ENCODE measurements around the gene DNASE2B. TPM values are rescaled to one million over a fixed set of nuclear protein-coding genes. Genes with fewer than 3 reads are reported as not detected.

Gene DNASE2B
- total and polyA plus RNA-seq, 2 donors (not counting 3 experiments of a cell fraction or from before 2014, with no cell fraction given) = not detected

DNA sequence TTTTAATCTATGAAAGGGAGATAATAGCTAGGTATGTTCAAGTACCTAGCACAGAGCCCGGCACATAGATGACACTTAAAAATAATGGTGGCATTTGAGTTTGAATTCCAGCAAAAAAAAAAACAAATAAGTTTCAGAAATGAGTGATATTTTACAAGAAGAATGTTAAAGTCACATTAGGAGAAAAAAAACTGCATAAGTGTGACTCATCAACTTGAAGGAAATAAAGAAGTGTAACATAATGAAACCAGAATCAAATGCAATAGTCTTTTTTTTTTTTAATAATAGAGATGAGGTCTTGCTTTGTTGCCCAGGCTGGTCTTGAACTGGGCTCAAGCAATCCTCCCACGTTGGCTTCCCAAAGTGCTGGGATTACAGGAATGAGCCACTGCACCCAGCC lies 17.1 kb downstream of the DNASE2B start:
- TF ChIP-seq JUN (IDR thresholded peaks at IDR 0.05; ENCODE audit: borderline replicate concordance, insufficient read depth, insufficient read length, low read depth) (no peak), FOS (IDR thresholded peaks at IDR 0.05; ENCODE audit: borderline replicate concordance, insufficient read depth, low read length) (peak; percentile 59)
- CTCF ChIA-PET = no interaction called here
- Histone ChIP-seq H3K4me2 (ENCODE audit: insufficient read depth, low read length) (peak overlapping the region; percentile 55), H3K4me1 (ENCODE audit: control insufficient read depth, extremely low read depth, insufficient read depth, low read length) (peaks cover 20% of the 10 kb centered on the region), H2AFZ (ENCODE audit: low read depth, low read length) (peak overlapping the region; percentile 70), H3K9ac (replicated peaks; ENCODE audit: extremely low read depth, insufficient read depth, low read length) (no peak overlapping the region), H3K79me2 (ENCODE audit: control insufficient read depth, insufficient read depth, low read length) (no peaks in the 10 kb centered on the region), H3K27ac (ENCODE audit: insufficient read depth, low read depth, low read length) (no peak overlapping the region), H4K20me1 (replicated peaks; ENCODE audit: control insufficient read depth, extremely low read depth, insufficient read depth, low read length) (no peaks in the 10 kb centered on the region), H3K36me3 (ENCODE audit: control insufficient read depth in 2 of 2, extremely low read depth in 1 of 2, insufficient read depth in 2 of 2, low read length in 2 of 2) (no peaks in the 10 kb centered on the region), H3K27me3 (ENCODE audit: control insufficient read depth in 2 of 2, insufficient read depth in 2 of 2, low read length in 2 of 2) (no peaks in the 10 kb centered on the region), H3K9me3 (replicated peaks; ENCODE audit: control insufficient read depth, insufficient read depth, low read length) (no peaks in the 10 kb centered on the region), H3K4me3 (replicated peaks in 1 of 3; ENCODE audit: insufficient read depth in 1 of 3, low read depth in 1 of 3, low read length in 3 of 3) (no peak overlapping the region), H3K9me1 (replicated peaks; ENCODE audit: control insufficient read depth, extremely low read depth, insufficient read depth, low read length) (no peaks in the 10 kb centered on the region)
- intact Hi-C loops (cut with micrococcal nuclease) (loop anchor here (1.0 kb wide), 1 partner anchor 50 kb away; no protein-coding TSS in a partner anchor), dilution Hi-C loops (cut with MboI; ENCODE audit: extremely low pct_ligation_motif_present, low sequenced_read_pairs) (no loop called here)
- POLR2A ChIA-PET = no interaction called here
- no TSS peak for BruUV-seq (replicated peaks)
- DNase-seq (ENCODE audit: low read depth, low spot score) (peak; percentile 47), FAIRE-seq (peak; percentile 76)

DNA sequence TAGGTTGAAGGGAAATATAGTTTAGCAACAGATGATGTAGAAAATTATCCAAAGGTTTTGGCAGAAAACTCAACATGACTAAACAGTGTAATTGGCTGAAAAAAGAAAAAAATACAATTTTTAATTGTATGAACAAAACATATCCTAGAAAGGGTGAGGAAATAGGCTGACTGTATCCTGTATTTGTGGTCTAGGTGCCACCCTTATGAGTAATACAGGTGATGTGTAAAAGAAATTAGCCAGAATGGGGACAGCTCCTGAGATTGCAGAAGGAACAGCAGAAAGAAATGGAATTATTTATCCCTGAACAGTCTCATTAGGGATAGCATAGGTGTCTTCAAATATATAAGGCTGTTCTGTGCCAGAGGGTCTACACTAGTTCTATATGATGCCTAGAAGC lies 24.6 kb downstream of the DNASE2B start:
- intact Hi-C loops (cut with micrococcal nuclease) = no loop called here
- dilution Hi-C loops (cut with MboI; ENCODE audit: extremely low pct_ligation_motif_present, low sequenced_read_pairs) = no loop called here
- no TSS peak for BruUV-seq (replicated peaks)

More for the DNA sequence above, 24.6 kb downstream of the DNASE2B start:
- no peaks in the 10 kb centered on the region for H3K27me3 ChIP-seq (ENCODE audit: control insufficient read depth in 2 of 2, insufficient read depth in 2 of 2, low read length in 2 of 2)
- DNase-seq (ENCODE audit: low read depth, low spot score) = no peak
- no peak for TF ChIP-seq POLR2AphosphoS5 (IDR thresholded peaks at IDR 0.05; ENCODE audit: insufficient read depth, low read depth, low read length)
- TF ChIP-seq GATA2 (IDR thresholded peaks at IDR 0.05; ENCODE audit: insufficient read depth, insufficient read length, low read depth, low read length) = no peak
- TF ChIP-seq POLR2A (IDR thresholded peaks at IDR 0.05; ENCODE audit: low read depth, low read length) = no peak
- no peak for TF ChIP-seq JUN (IDR thresholded peaks at IDR 0.05; ENCODE audit: borderline replicate concordance, insufficient read depth, insufficient read length, low read depth)
- TF ChIP-seq MAX (IDR thresholded peaks at IDR 0.05; ENCODE audit: insufficient read depth, insufficient read length) = no peak
- TF ChIP-seq EZH2 (IDR thresholded peaks at IDR 0.05; ENCODE audit: borderline replicate concordance, low read depth, low read length, severe bottlenecking) = no peak
- TF ChIP-seq, protein P1, sequence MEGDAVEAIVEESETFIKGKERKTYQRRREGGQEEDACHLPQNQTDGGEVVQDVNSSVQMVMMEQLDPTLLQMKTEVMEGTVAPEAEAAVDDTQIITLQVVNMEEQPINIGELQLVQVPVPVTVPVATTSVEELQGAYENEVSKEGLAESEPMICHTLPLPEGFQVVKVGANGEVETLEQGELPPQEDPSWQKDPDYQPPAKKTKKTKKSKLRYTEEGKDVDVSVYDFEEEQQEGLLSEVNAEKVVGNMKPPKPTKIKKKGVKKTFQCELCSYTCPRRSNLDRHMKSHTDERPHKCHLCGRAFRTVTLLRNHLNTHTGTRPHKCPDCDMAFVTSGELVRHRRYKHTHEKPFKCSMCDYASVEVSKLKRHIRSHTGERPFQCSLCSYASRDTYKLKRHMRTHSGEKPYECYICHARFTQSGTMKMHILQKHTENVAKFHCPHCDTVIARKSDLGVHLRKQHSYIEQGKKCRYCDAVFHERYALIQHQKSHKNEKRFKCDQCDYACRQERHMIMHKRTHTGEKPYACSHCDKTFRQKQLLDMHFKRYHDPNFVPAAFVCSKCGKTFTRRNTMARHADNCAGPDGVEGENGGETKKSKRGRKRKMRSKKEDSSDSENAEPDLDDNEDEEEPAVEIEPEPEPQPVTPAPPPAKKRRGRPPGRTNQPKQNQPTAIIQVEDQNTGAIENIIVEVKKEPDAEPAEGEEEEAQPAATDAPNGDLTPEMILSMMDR (IDR thresholded peaks at IDR 0.05; ENCODE audit: extremely low read depth in 1 of 2, insufficient read depth in 1 of 2, low read depth in 1 of 2, low read length in 2 of 2) = no peak
- no peak for TF ChIP-seq MYC (IDR thresholded peaks at IDR 0.05; ENCODE audit: low read depth, low read length)
- no peak for TF ChIP-seq FOS (IDR thresholded peaks at IDR 0.05; ENCODE audit: borderline replicate concordance, insufficient read depth, low read length)
- POLR2A ChIA-PET = interaction anchor here (0.8 kb wide), 1 partner anchor 151 kb away, joined by 3 read pairs; no protein-coding TSS in a partner anchor
- CTCF ChIA-PET = interaction anchor here (1.0 to 1.6 kb wide), 4 partner anchors 10 to 300 kb away, joined by 3 to 7 read pairs (median 3); no protein-coding TSS in a partner anchor
- peaks cover 4% of the 10 kb centered on the region for H3K4me1 ChIP-seq (ENCODE audit: control insufficient read depth, extremely low read depth, insufficient read depth, low read length)
- H4K20me1 ChIP-seq (replicated peaks; ENCODE audit: control insufficient read depth, extremely low read depth, insufficient read depth, low read length) = no peaks in the 10 kb centered on the region
- H3K27ac ChIP-seq (ENCODE audit: insufficient read depth, low read depth, low read length) = no peak overlapping the region
- H3K4me3 ChIP-seq (replicated peaks in 1 of 3; ENCODE audit: insufficient read depth in 1 of 3, low read depth in 1 of 3, low read length in 3 of 3) = no peak overlapping the region
- H2AFZ ChIP-seq (ENCODE audit: low read depth, low read length) = no peak overlapping the region
- no peaks in the 10 kb centered on the region for H3K36me3 ChIP-seq (ENCODE audit: control insufficient read depth in 2 of 2, extremely low read depth in 1 of 2, insufficient read depth in 2 of 2, low read length in 2 of 2)
- H3K9me3 ChIP-seq (replicated peaks; ENCODE audit: control insufficient read depth, insufficient read depth, low read length) = no peaks in the 10 kb centered on the region
- H3K9me1 ChIP-seq (replicated peaks; ENCODE audit: control insufficient read depth, extremely low read depth, insufficient read depth, low read length) = no peaks in the 10 kb centered on the region
- no peaks in the 10 kb centered on the region for H3K79me2 ChIP-seq (ENCODE audit: control insufficient read depth, insufficient read depth, low read length)
- no peak overlapping the region for H3K4me2 ChIP-seq (ENCODE audit: insufficient read depth, low read length)
- FAIRE-seq = no peak
- no peak overlapping the region for H3K9ac ChIP-seq (replicated peaks; ENCODE audit: extremely low read depth, insufficient read depth, low read length)
